Mesenteric fat pad (tissue), 1 donor: ENCODE measurements around the gene EMP2. TPM values are rescaled to one million over a fixed set of nuclear protein-coding genes. Genes with fewer than 3 reads are reported as not detected.
"Not testable (repeated sequence)": the region's sequence is repeated elsewhere in the genome, so short reads cannot be mapped to it uniquely, and the experiment has no call there.

Source experiments
- DNase-seq: peaks from one replicate; pipeline ENCODE4 v3.0.0-alpha.2; 2020; ENCODE audit warnings: low spot score
- total RNA-seq: library from RNA; stranded (reverse); fragmentation: NEBNext Ultra II Directional; extraction: Animal tissue kit (Norgen Biotek cat#: 25700); gene quantifications from one replicate; pipeline ENCODE4 v1.2.1, GENCODE V29; 2021
- donor health status: DM: yes; HTN: yes; CAD: no.

EMP2 gene
- total RNA-seq, 1 donor from 2014 or later: 68.1 TPM

DNA sequence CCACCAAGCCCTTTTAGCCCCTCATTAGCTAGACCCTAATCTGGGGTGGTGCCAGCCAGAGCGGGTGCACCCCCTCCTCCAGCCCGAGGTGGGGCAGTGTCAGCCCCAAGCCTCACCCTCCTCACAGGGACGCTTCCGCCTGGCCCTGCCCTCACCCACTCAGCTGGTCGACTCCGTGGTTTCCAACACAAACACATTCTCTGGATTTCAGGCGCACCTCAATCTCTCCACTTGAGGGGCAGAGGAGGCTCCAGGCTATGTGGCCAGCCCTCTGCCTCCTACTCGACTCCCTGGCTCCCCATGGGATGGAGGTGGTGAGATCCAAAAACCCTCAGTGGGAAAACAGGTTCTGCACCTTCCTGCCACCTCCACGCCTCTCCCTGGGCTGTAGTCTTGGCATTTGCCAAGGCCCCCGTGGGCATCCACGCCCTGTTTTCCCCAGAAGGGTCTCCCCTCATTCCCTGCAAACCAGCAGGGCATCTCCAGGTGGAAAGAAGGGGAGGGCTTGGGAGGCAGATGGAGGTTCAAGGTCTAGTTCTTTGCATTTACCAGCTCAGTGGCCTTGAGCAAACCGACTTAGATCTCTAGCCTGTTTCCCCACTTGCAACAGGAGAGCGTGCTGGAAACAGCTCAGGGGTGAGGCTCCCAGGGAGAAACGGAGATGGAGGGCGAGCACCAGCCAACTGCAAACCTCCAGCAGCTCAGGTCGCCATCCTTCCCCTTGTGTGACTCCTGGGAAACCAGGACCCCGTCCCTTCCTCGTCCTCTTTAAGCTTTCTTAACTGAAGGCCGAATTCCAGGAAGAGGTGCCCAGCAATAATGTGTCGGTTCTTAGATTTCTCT is 1.7 kb downstream of the EMP2 start:
- DNase-seq: no peak

DNA sequence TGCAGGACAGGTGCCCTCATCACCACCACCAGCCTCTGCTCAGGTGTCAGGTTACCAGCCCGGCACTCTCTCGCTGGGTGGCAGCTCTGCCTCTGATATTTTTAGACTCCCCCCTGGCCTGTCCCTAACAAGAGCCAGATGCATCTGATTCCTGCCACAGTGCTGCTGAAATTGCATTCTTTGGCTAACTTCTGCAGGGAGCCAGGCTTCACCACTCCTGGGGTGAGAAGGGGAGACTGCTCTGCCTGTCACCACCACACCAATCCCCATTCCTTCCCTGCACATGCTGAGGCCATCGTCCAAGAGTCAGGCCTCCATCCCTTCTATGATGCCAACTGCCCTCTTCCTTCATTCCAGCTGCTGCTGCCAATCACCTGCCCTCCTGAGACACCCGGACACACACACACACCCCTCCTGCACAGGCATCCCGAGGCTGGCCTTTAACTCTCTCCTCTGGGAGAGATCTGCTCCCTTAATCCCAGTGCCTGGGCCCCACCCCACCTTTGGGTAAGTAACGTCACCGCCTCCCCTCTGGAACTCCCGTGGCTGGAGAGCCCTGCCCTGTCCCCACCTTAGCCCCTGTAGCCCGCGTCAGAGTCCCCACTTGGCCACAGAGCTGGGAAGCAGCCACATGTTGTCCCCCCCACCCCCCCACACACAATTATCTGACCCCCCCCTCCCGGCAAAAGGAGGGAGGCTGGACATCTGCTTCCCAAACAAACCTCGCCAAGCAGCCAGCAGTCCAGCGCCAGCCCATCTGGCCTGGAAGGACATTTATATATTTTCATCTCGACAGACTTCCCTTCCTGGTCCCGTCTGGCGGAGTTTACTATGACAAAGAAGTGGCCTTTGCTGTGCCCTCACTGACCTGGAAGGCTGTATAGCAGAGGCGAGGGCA is 2.8 kb downstream of the EMP2 start:
- DNase-seq: no peak

DNA sequence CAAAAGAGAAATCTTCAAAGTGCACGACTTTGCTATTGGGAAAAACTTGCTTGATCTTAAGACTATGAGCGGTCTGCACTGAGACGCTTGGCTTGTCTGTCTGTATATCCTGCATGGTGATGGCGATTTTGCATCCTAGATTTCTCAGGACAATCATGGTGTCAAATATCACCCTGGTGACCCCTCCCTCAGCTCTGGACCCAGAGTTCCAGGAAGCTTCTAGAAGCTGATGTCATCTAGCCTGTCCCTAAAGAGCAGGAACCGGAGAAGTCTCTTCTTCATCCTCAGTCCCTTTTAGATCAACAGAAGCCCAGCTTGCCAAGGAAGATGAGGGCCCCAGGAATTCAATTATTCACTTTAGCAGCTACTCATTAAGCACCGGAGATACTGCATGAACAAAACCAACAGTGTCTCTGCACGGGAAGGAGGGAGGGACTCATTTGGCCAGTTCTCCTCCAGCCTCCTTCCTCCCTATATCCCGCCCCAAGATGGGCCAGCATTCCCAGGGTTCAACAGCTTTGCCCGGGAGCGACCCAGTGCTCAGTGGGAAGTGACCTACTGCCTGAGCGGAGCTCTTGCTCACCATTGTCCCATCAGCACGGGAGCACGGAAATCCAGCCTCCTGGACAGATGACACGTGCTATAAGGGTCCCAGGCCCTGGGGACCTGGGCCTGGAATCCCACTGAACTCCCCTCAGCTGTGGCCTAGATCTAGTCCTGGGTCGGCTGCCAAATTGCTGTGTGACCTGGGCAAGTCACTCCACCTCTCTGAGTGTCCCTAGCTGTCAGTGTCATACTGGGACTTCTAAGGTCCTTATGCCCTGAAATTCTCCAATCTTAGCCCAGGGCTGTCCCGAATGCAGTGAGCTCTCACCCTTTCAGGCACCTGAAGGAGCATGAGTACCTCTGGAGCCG is 3.8 kb downstream of the EMP2 start:
- no peak for DNase-seq

DNA sequence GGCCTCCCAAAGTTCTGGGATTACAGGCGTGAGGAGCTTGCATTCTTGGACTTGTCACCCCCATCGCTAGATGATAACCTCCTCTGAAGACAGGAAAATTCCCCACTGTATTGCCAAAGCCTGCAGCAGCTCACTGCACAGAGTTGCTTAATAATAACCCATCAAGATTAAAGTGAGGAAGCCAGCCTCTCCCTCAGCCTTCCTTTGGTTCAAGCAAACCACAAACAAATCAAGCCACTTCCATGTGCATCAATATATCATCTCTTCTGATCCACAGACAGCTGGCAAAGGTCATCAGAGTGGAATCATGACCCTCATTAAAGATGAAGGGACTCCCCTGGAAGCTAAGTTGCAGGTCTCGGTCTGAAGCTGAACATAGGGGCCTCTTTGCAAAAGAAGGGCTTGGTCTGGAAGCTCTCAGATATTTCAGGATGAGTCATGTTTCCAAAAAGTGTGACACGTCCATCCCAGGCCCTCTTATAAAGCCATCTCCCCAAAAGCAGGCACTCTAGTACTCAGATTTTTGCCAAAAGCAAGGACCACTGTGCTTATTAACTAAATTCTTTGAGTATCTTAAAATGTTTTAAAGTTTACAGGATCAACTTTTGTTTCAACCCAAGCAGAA is 4.8 kb downstream of the EMP2 start:
- DNase-seq: no peak

- no peak for DNase-seq
Measured at GRCh38 chr16:10572611-10573010, 7.8 kb downstream of the EMP2 start.

GRCh38 chr16:10571354-10571753 is 9.0 kb downstream of the EMP2 start:
- DNase-seq: no peak

- no peak for DNase-seq
Measured at GRCh38 chr16:10569621-10570020, 10.8 kb downstream of the EMP2 start.

- no peak for DNase-seq
Measured at GRCh38 chr16:10566613-10567012, 13.8 kb downstream of the EMP2 start.

DNA sequence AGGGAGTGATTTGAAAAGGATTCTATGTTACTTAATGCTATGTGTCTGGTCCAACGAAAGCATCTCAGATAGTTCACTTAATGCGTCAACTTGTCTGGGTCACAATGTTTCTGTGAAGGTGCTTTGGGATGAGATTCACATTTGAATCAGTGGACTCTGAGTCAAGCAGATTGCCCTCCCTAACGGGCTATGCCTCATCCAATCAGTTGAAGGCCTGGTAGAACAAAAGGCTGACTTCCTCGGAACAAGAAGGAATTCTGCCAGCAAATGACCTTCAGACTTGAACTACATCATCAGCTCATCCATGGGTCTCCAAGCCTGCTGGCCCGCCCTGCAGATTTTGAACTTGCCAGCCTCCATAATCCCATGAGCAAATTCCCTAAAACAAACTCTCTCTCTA is 15.2 kb downstream of the EMP2 start:
- DNase-seq: no peak

DNA sequence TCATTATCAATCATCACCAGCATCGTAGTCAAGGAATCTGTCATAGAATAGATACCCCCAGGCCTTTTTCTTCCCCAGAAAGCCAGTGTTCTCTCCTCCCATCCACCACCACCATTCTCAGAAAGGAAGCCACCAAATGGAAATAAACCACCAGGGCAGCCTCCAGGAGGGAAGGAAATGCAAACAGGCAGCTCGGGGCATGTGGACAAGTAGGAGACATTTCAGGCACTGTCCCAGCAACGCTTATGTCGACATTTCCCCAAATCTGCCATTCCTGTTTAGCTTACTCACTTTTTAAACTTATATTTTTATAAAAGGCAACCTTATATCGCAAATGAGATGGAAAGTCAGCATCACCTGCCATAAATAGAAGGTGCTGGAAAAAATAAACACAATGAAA is 15.8 kb downstream of the EMP2 start:
- DNase-seq: no peak

DNA sequence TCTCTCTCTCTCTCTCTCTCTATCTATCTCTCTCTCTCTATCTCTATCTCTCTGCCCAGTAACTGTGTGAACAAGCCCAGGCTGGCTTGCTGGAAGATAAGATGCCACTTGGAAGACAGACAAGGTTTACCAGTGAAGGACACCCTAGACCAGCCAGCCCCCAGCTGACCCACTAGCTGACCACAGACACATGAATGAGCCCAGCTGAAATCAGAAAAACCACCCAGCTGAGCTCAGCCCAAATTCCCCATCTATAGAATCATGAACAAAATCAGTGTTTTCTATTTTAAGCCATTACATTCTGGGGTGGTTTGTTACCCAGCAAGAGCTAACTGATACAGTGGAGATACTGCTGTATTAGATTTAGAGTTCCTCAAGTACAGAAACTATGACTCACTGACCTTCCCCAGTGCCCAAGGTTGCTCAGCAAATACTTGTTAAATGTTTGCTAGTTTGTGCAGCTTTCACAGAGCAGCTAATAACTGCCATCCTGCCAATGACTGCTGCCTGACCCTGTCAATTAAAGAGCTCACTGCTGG is 18.0 kb downstream of the EMP2 start:
- DNase-seq: no peak

GRCh38 chr16:10561425-10561824 is 19.0 kb downstream of the EMP2 start:
- no peak for DNase-seq

DNA sequence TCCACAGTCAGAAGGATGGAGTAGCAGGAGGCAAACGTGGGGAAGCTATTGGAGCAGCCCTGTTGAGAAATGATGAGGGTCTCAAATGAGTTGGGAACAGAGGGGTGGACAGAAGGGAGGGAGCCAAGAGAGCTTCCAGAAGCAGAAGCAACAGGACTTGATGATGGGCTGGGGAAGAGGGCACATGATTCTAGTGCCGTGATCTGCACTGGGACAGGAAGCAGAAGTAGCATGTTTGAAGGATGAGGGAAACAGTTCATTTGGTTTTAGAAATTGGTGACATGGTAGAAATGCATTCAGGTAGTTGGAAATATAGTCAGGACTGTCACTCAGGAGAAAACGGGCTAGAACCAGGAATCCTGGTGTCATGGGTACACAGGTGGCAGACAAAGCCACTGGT is 19.4 kb downstream of the EMP2 start:
- no peak for DNase-seq

DNA sequence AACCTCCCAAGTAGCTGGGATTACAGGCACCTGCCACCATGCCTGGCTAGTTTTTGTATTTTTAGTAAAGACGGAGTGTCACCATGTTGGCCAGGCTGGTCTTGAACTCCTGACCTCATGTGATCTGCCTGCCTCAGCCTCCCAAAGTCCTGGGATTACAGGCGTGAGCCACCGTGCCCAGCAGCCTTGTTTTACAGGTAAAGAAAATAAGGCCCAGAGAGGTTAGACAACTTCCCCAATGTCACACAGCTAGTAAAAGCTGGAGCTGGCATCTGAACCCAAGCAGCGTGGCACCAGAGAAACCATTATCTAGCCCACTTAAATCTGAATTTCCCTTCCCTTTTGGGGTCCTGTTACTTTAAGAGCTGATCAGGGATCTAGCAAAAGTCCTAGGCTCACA is 20.6 kb downstream of the EMP2 start:
- DNase-seq: not testable (repeated sequence)

DNA sequence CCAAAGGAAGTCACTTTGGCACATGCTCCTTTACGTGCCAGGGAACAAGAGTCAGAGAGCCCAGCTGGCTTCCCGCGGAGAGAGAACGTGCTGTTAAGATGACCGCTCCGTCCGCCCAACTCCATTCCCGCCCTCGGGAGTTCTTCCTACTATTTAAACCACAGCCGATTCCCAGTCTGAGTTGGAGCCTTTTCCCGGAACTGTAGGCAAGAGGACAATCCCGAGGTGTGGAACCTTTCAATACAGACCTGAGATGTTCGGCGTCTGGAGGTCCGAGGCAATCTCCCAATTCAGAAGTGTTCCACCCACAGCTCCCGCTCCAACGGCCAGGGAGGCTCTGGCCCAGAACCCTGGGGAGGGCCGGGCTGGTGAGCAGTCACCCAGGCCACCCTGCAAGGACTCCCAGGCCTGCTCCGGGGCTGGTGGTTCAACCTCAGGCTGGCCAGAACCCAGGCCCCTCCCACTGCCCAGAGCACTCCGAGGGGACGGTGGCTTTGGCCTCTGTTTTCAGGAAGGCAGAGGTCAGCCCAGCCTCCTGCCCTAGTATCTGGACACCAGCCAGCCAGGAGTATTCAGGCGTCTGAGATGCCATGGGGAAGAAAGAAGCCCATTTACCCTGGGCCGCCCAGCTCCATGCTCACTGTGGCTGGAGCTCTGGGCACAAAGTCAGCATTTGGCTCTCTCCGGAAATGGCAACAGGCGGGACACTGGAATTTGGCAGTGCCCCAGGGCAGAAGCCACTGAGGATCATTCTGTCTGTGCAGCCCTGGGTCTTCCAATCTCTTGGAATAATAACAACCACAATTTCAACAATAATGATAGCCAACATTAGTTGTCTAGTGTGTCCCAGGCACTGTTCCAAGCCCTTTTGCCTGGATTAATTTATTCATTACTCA is 21.4 kb downstream of the EMP2 start:
- no peak for DNase-seq

GRCh38 chr16:10558305-10558704 is 22.1 kb downstream of the EMP2 start:
- no peak for DNase-seq

- DNase-seq: no peak
Measured at GRCh38 chr16:10557750-10558149, 22.6 kb downstream of the EMP2 start.

DNA sequence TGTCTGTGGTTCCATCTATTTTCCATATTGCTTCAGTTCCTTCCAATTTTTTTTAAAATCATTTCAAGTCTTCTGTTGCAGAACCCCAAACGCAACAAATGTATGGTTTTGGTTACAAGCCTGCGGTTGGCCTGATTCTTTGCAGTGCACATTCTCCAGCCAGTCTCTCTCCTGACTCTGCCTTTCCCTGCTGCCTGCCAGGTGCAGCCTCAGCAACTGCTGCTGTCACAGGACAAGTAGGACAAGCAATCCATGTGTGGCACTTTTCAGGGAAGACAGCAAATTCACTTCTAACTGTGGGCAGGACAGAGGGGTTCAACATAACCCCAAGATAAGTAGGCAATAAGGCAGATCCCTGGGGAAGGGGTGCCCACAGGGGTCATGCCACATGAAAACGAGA is 24.2 kb downstream of the EMP2 start:
- no peak for DNase-seq

DNA sequence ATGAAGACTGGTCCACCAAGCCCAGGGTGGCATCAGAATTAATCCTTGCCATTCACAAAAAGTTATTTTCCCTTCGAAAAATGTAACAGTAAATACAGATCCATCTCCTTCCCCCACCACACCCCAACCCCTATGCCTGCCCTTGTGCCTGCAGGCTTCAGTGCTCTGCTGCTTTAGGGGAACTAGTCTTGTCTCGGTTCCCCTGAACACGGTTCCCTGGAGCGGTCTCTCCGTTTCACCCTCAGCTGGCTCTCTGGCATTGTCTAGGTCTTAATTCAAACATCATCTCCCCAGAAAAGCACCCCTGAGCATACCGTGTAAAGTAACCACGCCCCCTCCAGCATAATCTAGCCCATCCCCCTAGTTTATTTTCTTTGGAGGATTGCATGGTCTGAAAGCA is 25.8 kb downstream of the EMP2 start:
- no peak for DNase-seq
